SK-N-SH (cell line): ENCODE measurements around the gene LMAN1. TPM values are rescaled to one million over a fixed set of nuclear protein-coding genes. Genes with fewer than 3 reads are reported as not detected.

Experiments used
- CTCF ChIA-PET: fragments of 300-600, 350-600 bp; formaldehyde crosslinking; extraction: SDS; loops from one replicate; lab custom pipeline; 2021; lab: Yijun Ruan, JAX
- POLR2A ChIA-PET: fragments of 350-600 bp; sonication (Branson Sonifier 250); formaldehyde crosslinking; extraction: SDS; loops from one replicate; lab custom pipeline; 2020; ENCODE audit warnings: antibody characterized with exemption, inconsistent platforms; lab: Yijun Ruan, JAX
- DNase-seq: peaks from one replicate; pipeline ENCODE4 v3.0.0; 2012
- H2AFZ ChIP-seq: fragments of 200-600 bp; sonication (generic); 2 replicates; pipeline ENCODE4 v1.8.1; 2016; ENCODE audit warnings: antibody characterized with exemption, mild to moderate bottlenecking, low read depth
- H3F3A ChIP-seq: fragments of 200-600 bp; sonication (generic); replicated peaks from 2 replicates; pipeline ENCODE3; 2016; ENCODE audit warnings: antibody characterized with exemption, mild to moderate bottlenecking; ENCODE audit not compliant: insufficient read depth
- H3K27ac ChIP-seq, 2 experiments: fragments of 200-500 bp in 1 of 2; fragments of 200-600 bp in 1 of 2; sonication (Bioruptor generic) in 1 of 2; sonication (generic), shearing (Covaris generic) in 1 of 2; 2 replicates each; pipeline versions ENCODE4 v1.5.1 to v1.6.1; 2014 to 2016; ENCODE audit warnings: low read depth in 2 of 2, inconsistent platforms in 1 of 2, low read length in 1 of 2, mild to moderate bottlenecking in 1 of 2, mixed read lengths in 1 of 2
- H3K27me3 ChIP-seq: fragments of 200-600 bp; sonication (generic), shearing (Covaris generic); 2 replicates; pipeline ENCODE4 v1.6.1; 2016; ENCODE audit warnings: mixed run types; ENCODE audit not compliant: insufficient read depth
- H3K36me3 ChIP-seq, 2 experiments: fragments of 200-500 bp in 1 of 2; fragments of 200-600 bp in 1 of 2; sonication (Bioruptor generic) in 1 of 2; sonication (generic) in 1 of 2; replicated peaks in 1 of 2; 2 replicates each; pipeline versions ENCODE3 to v1.5.1; 2014 to 2016; ENCODE audit warnings: low read length in 1 of 2, mild to moderate bottlenecking in 1 of 2; ENCODE audit not compliant: insufficient read depth in 2 of 2, control insufficient read depth in 1 of 2
- H3K4me1 ChIP-seq, 2 experiments: fragments of 200-500 bp in 1 of 2; fragments of 200-600 bp in 1 of 2; sonication (Bioruptor generic) in 1 of 2; sonication (generic), shearing (Covaris generic) in 1 of 2; 2 replicates each; pipeline versions ENCODE4 v1.5.1 to v1.6.1; 2014 to 2016; ENCODE audit warnings: low read depth in 1 of 2, low read length in 1 of 2, mixed run types in 1 of 2; ENCODE audit not compliant: insufficient read depth in 2 of 2, control insufficient read depth in 1 of 2
- H3K4me2 ChIP-seq: fragments of 200-600 bp; sonication (generic), shearing (Covaris generic); 2 replicates; pipeline ENCODE4 v1.6.1; 2017; ENCODE audit warnings: mixed run types
- H3K4me3 ChIP-seq, 2 experiments: fragments of 200-500 bp in 1 of 2; fragments of 200-600 bp in 1 of 2; sonication (Bioruptor generic) in 1 of 2; sonication (generic), shearing (Covaris generic) in 1 of 2; 2 replicates each; pipeline versions ENCODE4 v1.5.1 to v1.8.1; 2014 to 2016; ENCODE audit warnings: low read depth in 2 of 2, inconsistent platforms in 1 of 2, low read length in 1 of 2, mild to moderate bottlenecking in 1 of 2, mixed read lengths in 1 of 2, moderate library complexity in 1 of 2
- H3K79me2 ChIP-seq: fragments of 200-600 bp; sonication (generic); 2 replicates; pipeline ENCODE4 v1.8.1; 2017; ENCODE audit warnings: mild to moderate bottlenecking; ENCODE audit not compliant: insufficient read depth
- H3K9ac ChIP-seq: fragments of 200-600 bp; sonication (generic); 2 replicates; pipeline ENCODE4 v1.6.1; 2017; ENCODE audit warnings: mixed run types
- H3K9me2 ChIP-seq: fragments of 200-600 bp; sonication (generic); 2 replicates; pipeline ENCODE4 v1.6.1; 2017; ENCODE audit warnings: mixed run types
- H3K9me3 ChIP-seq: fragments of 200-600 bp; sonication (generic); 2 replicates; pipeline ENCODE4 v1.6.1; 2017; ENCODE audit warnings: mixed run types, mild to moderate bottlenecking, moderate library complexity
- H4K20me1 ChIP-seq: fragments of 200-600 bp; sonication (generic); 2 replicates; pipeline ENCODE4 v1.6.1; 2017; ENCODE audit warnings: mild to moderate bottlenecking, mixed run types; ENCODE audit not compliant: insufficient read depth
- ELF1 ChIP-seq: IDR thresholded peaks from 2 replicates; pipeline ENCODE4 v1.4.0; 2012
- EP300 ChIP-seq, 2 experiments: IDR thresholded peaks; 2 replicates each; pipeline versions ENCODE4 v1.4.0 to v1.6.1; 2012; ENCODE audit warnings: borderline replicate concordance in 1 of 2, low read depth in 1 of 2, low read length in 1 of 2
- EZH2phosphoT487 ChIP-seq: fragments of 200-600 bp; sonication (generic); IDR thresholded peaks from 2 replicates; pipeline ENCODE4 v1.6.1; 2017; ENCODE audit warnings: low read depth, mixed run types, mild to moderate bottlenecking, antibody characterized with exemption, moderate library complexity, borderline replicate concordance
- FOSL2 ChIP-seq: IDR thresholded peaks from 2 replicates; pipeline ENCODE4 v1.4.0; 2012; ENCODE audit warnings: low read depth, mild to moderate bottlenecking, moderate library complexity, borderline replicate concordance
- FOXM1 ChIP-seq: IDR thresholded peaks from 2 replicates; pipeline ENCODE4 v1.4.0; 2012; ENCODE audit warnings: low read depth, mild to moderate bottlenecking
- GABPA ChIP-seq: IDR thresholded peaks from 2 replicates; pipeline ENCODE4 v1.4.0; 2012; ENCODE audit warnings: low read depth, mild to moderate bottlenecking
- MXI1 ChIP-seq: IDR thresholded peaks from 2 replicates; pipeline ENCODE4 v1.6.1; 2012; ENCODE audit warnings: mild to moderate bottlenecking, low read depth, low read length, improper control_type of control experiment
- POLR2AphosphoS5 ChIP-seq: IDR thresholded peaks from 2 replicates; pipeline ENCODE4 v1.6.1; 2012; ENCODE audit warnings: low read depth, low read length
- RAD21 ChIP-seq: IDR thresholded peaks from 2 replicates; pipeline ENCODE4 v1.6.1; 2012; ENCODE audit warnings: mild to moderate bottlenecking, low read length
- RCOR1 ChIP-seq: fragments of 150-350 bp; IDR thresholded peaks from 2 replicates; pipeline ENCODE4 v1.6.1; 2017; ENCODE audit warnings: antibody characterized with exemption, low read length
- RFX5 ChIP-seq: IDR thresholded peaks from 2 replicates; pipeline ENCODE4 v1.6.1; 2012; ENCODE audit warnings: mild to moderate bottlenecking, improper control_type of control experiment, low read length
- RXRA ChIP-seq: IDR thresholded peaks from 2 replicates; pipeline ENCODE4 v1.4.0; 2012; ENCODE audit warnings: low read depth, mild to moderate bottlenecking, borderline replicate concordance
- SIN3A ChIP-seq: IDR thresholded peaks from 2 replicates; pipeline ENCODE4 v1.6.1; 2012; ENCODE audit warnings: low read depth, mild to moderate bottlenecking, low read length, moderate library complexity, borderline replicate concordance
- SMC3 ChIP-seq: IDR thresholded peaks from 2 replicates; pipeline ENCODE4 v1.6.1; 2012; ENCODE audit warnings: low read depth, low read length, improper control_type of control experiment
- TCF12 ChIP-seq: IDR thresholded peaks from 2 replicates; pipeline ENCODE4 v1.4.0; 2012
- TEAD4 ChIP-seq: IDR thresholded peaks from 2 replicates; pipeline ENCODE4 v1.4.0; 2012; ENCODE audit warnings: mild to moderate bottlenecking, borderline replicate concordance; ENCODE audit not compliant: insufficient read depth
- YY1 ChIP-seq: IDR thresholded peaks from 2 replicates; pipeline ENCODE4 v1.4.0; 2012; ENCODE audit warnings: low read depth, mild to moderate bottlenecking
- WGBS: methylation state at CpG from one replicate; pipeline ENCODE4 v1.1.6; 2017; ENCODE audit warnings: low lambda C conversion rate; 5-methylcytosine and 5-hydroxymethylcytosine counted together
- polyA plus RNA-seq, 3 experiments: library from polyadenylated mRNA; depleted of rRNA; stranded (reverse); fragments of >200 nt; gene quantifications; 2 replicates each; pipeline ENCODE4 v1.2.3, GENCODE V29; 2012
- TF ChIP-seq, protein P1 (sequence below): IDR thresholded peaks from 2 replicates; pipeline ENCODE4 v1.4.0; 2012; ENCODE audit warnings: low read depth, borderline replicate concordance
- TF ChIP-seq, protein P2 (sequence below): IDR thresholded peaks from 2 replicates; pipeline ENCODE4 v1.4.0; 2012; ENCODE audit warnings: low read depth, borderline replicate concordance
- TF ChIP-seq, protein P3 (sequence below): fragments of 150-350 bp; IDR thresholded peaks from 2 replicates; pipeline ENCODE4 v1.6.1; 2016; ENCODE audit warnings: mild to moderate bottlenecking, low read depth, low read length
- TF ChIP-seq, protein P4 (sequence below): IDR thresholded peaks from 2 replicates; pipeline ENCODE4 v1.4.0; 2012; ENCODE audit warnings: low read depth
- TF ChIP-seq, protein P5 (sequence below): fragments of 150-350 bp; IDR thresholded peaks from 2 replicates; pipeline ENCODE4 v1.6.1; 2017; ENCODE audit warnings: antibody characterized with exemption, low read length, low read depth, borderline replicate concordance
- TF ChIP-seq, protein P6 (sequence below): fragments of 200-600 bp; sonication (generic); IDR thresholded peaks from 2 replicates; pipeline ENCODE4 v1.6.1; 2017; ENCODE audit warnings: antibody characterized with exemption, mild to moderate bottlenecking, moderate library complexity

Gene LMAN1
- polyA plus RNA-seq, 1 of the 3 experiments (the other 2 are of a cell fraction) = 43.4 TPM

DNA sequence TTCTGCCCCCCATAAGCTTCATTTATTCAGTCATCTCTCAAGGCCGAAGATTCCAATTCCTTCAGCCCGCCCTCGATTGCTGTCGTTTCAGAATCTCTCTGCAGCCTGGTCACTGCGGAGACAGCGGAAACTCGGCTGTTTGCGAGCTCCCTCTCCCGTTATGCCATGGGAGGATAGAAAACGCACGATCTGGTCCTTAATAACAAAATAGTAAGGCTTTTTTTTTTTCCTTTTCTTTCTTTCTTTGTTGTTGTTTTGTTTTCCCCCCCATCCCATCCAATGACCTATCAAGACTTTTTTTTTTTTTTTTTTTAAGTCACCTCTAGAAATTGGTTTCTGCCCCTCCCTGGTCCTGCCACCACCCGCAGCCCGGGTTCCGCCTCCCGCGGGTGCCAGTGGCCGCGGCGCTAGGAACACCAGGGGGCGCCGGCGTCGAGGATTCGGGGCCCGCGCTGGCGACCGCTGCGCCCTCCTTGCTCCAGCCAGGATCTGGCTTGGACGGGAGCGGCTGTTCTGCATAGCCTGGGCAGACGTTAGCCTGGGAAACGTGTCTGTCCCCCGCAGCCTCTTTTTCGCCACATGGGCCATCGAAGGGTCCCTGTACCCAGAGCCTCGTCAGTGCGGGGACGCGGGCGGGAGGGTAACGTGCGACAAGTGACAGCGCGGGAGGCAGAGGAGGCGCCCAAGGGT is 50.7 kb downstream of the LMAN1 start:
- Histone ChIP-seq H3K4me3 (peak overlapping the region; percentile 36 to 65), H2AFZ (peak overlapping the region; percentile 55; the same call in 1 of the 2 replicates), H3K36me3 (no peaks in the 10 kb centered on the region), H3F3A (no peaks in the 10 kb centered on the region), H3K4me2 (peak overlapping the region; percentile 89), H3K9me2 (no peaks in the 10 kb centered on the region), H3K27me3 (peaks cover 31% of the 10 kb centered on the region; the same call in 1 of the 2 replicates), H3K9ac (no peak overlapping the region), H3K27ac (no peak overlapping the region), H3K4me1 (peaks cover 0 to 3% of the 10 kb centered on the region in 2 experiments; a peak in 1 of 4 replicates), H4K20me1 (no peaks in the 10 kb centered on the region), H3K79me2 (no peaks in the 10 kb centered on the region), H3K9me3 (no peaks in the 10 kb centered on the region)
- TF ChIP-seq SMC3 (peak; percentile 88), FOXM1 (no peak), TEAD4 (no peak), FOSL2 (no peak), GABPA (no peak), EZH2phosphoT487 (no peak), RXRA (no peak), YY1 (no peak), RCOR1 (no peak), TCF12 (no peak), MXI1 (peak; percentile 48; the same call in 1 of the 2 replicates), ELF1 (no peak), EP300 (IDR thresholded peaks at IDR 0.05; ENCODE audit: borderline replicate concordance in 1 of 2, low read depth in 1 of 2, low read length in 1 of 2) (no peak), POLR2AphosphoS5 (no peak), SIN3A (no peak), RAD21 (peak; percentile 71), RFX5 (no peak)
- TF ChIP-seq, protein P1, sequence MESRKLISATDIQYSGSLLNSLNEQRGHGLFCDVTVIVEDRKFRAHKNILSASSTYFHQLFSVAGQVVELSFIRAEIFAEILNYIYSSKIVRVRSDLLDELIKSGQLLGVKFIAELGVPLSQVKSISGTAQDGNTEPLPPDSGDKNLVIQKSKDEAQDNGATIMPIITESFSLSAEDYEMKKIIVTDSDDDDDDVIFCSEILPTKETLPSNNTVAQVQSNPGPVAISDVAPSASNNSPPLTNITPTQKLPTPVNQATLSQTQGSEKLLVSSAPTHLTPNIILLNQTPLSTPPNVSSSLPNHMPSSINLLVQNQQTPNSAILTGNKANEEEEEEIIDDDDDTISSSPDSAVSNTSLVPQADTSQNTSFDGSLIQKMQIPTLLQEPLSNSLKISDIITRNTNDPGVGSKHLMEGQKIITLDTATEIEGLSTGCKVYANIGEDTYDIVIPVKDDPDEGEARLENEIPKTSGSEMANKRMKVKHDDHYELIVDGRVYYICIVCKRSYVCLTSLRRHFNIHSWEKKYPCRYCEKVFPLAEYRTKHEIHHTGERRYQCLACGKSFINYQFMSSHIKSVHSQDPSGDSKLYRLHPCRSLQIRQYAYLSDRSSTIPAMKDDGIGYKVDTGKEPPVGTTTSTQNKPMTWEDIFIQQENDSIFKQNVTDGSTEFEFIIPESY = no peak
- TF ChIP-seq, protein P2, sequence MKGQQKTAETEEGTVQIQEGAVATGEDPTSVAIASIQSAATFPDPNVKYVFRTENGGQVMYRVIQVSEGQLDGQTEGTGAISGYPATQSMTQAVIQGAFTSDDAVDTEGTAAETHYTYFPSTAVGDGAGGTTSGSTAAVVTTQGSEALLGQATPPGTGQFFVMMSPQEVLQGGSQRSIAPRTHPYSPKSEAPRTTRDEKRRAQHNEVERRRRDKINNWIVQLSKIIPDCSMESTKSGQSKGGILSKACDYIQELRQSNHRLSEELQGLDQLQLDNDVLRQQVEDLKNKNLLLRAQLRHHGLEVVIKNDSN = no peak
- TF ChIP-seq, protein P3, sequence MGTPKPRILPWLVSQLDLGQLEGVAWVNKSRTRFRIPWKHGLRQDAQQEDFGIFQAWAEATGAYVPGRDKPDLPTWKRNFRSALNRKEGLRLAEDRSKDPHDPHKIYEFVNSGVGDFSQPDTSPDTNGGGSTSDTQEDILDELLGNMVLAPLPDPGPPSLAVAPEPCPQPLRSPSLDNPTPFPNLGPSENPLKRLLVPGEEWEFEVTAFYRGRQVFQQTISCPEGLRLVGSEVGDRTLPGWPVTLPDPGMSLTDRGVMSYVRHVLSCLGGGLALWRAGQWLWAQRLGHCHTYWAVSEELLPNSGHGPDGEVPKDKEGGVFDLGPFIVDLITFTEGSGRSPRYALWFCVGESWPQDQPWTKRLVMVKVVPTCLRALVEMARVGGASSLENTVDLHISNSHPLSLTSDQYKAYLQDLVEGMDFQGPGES = no peak
- TF ChIP-seq, protein P4, sequence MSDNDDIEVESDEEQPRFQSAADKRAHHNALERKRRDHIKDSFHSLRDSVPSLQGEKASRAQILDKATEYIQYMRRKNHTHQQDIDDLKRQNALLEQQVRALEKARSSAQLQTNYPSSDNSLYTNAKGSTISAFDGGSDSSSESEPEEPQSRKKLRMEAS = no peak
- TF ChIP-seq, protein P5, sequence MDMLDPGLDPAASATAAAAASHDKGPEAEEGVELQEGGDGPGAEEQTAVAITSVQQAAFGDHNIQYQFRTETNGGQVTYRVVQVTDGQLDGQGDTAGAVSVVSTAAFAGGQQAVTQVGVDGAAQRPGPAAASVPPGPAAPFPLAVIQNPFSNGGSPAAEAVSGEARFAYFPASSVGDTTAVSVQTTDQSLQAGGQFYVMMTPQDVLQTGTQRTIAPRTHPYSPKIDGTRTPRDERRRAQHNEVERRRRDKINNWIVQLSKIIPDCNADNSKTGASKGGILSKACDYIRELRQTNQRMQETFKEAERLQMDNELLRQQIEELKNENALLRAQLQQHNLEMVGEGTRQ = no peak
- TF ChIP-seq, protein P6, sequence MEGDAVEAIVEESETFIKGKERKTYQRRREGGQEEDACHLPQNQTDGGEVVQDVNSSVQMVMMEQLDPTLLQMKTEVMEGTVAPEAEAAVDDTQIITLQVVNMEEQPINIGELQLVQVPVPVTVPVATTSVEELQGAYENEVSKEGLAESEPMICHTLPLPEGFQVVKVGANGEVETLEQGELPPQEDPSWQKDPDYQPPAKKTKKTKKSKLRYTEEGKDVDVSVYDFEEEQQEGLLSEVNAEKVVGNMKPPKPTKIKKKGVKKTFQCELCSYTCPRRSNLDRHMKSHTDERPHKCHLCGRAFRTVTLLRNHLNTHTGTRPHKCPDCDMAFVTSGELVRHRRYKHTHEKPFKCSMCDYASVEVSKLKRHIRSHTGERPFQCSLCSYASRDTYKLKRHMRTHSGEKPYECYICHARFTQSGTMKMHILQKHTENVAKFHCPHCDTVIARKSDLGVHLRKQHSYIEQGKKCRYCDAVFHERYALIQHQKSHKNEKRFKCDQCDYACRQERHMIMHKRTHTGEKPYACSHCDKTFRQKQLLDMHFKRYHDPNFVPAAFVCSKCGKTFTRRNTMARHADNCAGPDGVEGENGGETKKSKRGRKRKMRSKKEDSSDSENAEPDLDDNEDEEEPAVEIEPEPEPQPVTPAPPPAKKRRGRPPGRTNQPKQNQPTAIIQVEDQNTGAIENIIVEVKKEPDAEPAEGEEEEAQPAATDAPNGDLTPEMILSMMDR = peak; percentile 95
- 3% methylated on average over 27 of the region's 46 CpGs for WGBS
- ChIA-PET POLR2A (interaction anchor here (0.6 kb wide), 1 partner anchor 147 kb away, joined by 4 read pairs; no protein-coding TSS in a partner anchor), CTCF (interaction anchor here (0.5 to 7.7 kb wide), 58 partner anchors 10 to 660 kb away, joined by 3 to 168 read pairs (median 4); partner anchors contain the start of genes CPLX4, GRP, LMAN1 and RAX)
- peak; percentile 92 for DNase-seq
